DND-41 (cell line): ENCODE measurements around the gene ISG20L2.

Experiments used
- ATAC-seq: fragments of 200-7000 bp; cut with Tn5 transposase; 3 replicates; pipeline ENCODE4 v1.9.1; 2021; ENCODE audit warnings: low read depth; ENCODE audit not compliant: insufficient read depth
- DNase-seq: peaks from one replicate; pipeline ENCODE4 v3.0.0-alpha.2; 2020
- H2AFZ ChIP-seq: 2 replicates; pipeline ENCODE4 v1.6.0; 2012; ENCODE audit warnings: low read depth, low read length
- H3K27ac ChIP-seq: 2 replicates; pipeline ENCODE4 v1.5.1; 2012; ENCODE audit warnings: low read length, inconsistent platforms
- H3K27me3 ChIP-seq: fragments of 200-600 bp; sonication (generic); 2 replicates; pipeline ENCODE4 v1.6.0; 2012; ENCODE audit warnings: low read length, mild to moderate bottlenecking, inconsistent platforms; ENCODE audit not compliant: insufficient read depth, poor library complexity
- H3K36me3 ChIP-seq: 2 replicates; pipeline ENCODE4 v1.5.1; 2012; ENCODE audit warnings: low read length, inconsistent platforms; ENCODE audit not compliant: insufficient read depth
- H3K4me1 ChIP-seq: 2 replicates; pipeline ENCODE4 v1.5.1; 2012; ENCODE audit warnings: mild to moderate bottlenecking, low read length; ENCODE audit not compliant: insufficient read depth
- H3K4me2 ChIP-seq: 2 replicates; pipeline ENCODE4 v1.6.0; 2012; ENCODE audit warnings: mild to moderate bottlenecking, moderate library complexity, low read length, inconsistent platforms; ENCODE audit not compliant: insufficient read depth
- H3K4me3 ChIP-seq, 2 experiments: fragments of 200-600 bp in 1 of 2; shearing (Covaris generic) in 1 of 2; 2 replicates each; pipeline ENCODE4 v1.5.1; 2012 to 2016; ENCODE audit warnings: inconsistent platforms in 2 of 2, low read length in 2 of 2, mild to moderate bottlenecking in 2 of 2, low read depth in 1 of 2, moderate library complexity in 1 of 2
- H3K79me2 ChIP-seq: 2 replicates; pipeline ENCODE4 v1.6.0; 2012; ENCODE audit warnings: low read length, inconsistent platforms; ENCODE audit not compliant: insufficient read depth
- H3K9ac ChIP-seq: 2 replicates; pipeline ENCODE4 v1.6.0; 2012; ENCODE audit warnings: low read depth, mild to moderate bottlenecking, inconsistent platforms, low read length, moderate library complexity
- H3K9me3 ChIP-seq: 2 replicates; pipeline ENCODE4 v1.5.1; 2012; ENCODE audit warnings: low read length, moderate library complexity, mild to moderate bottlenecking, inconsistent platforms; ENCODE audit not compliant: insufficient read depth, severe bottlenecking
- H4K20me1 ChIP-seq: 2 replicates; pipeline ENCODE4 v1.6.0; 2012; ENCODE audit warnings: low read length; ENCODE audit not compliant: insufficient read depth
- EZH2 ChIP-seq: IDR thresholded peaks from 3 replicates; pipeline ENCODE4 v1.6.1; 2012; ENCODE audit warnings: borderline replicate concordance, low read depth, mild to moderate bottlenecking, moderate library complexity, low read length, inconsistent platforms; ENCODE audit not compliant: severe bottlenecking
- TF ChIP-seq, protein P1 (sequence below): IDR thresholded peaks from 2 replicates; pipeline ENCODE4 v1.5.1; 2012; ENCODE audit warnings: borderline replicate concordance, low read length, moderate library complexity, mild to moderate bottlenecking; ENCODE audit not compliant: poor library complexity, severe bottlenecking; ENCODE audit errors: extremely low read depth

The ISG20L2 gene

DNA sequence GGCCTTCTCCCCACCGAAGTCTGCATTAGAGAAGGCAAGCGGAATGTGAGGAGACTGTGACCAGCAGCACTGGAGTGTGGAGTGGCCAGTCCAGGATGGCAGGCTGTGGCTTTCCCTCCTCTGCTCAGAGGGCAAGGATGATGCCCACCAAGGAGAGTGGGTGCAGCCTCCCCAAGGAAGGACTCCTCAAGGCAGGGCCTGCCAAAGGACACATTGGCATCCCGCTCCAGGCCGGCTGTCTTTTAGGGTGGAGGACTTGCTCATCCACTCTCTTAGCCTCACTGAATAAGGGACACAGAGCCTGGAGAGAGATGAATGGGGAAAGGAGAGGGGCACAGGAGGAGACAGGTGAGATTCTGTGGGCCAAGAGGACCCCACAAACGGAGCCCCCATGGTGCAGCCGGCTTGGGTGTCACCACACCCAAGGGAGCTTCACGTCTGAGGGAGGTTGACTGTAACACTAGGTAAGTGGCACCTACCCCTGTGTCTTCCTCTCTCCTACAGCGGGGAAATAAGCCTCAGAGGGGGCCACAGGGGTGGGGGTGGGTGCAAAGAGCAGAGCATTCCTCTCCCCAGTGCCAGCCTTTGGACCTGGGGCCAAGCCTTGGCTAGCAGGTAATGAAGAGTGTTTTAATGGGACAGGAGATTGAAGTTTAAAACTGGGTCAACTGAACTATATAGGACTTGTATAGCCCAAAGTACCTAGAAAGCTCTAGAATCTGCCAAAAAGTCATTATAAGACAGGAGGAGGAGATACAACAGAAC lies 47.2 kb downstream of the ISG20L2 start:
- H2AFZ ChIP-seq, result no peak overlapping the region
- TF ChIP-seq EZH2, result no peak
- TF ChIP-seq, protein P1, sequence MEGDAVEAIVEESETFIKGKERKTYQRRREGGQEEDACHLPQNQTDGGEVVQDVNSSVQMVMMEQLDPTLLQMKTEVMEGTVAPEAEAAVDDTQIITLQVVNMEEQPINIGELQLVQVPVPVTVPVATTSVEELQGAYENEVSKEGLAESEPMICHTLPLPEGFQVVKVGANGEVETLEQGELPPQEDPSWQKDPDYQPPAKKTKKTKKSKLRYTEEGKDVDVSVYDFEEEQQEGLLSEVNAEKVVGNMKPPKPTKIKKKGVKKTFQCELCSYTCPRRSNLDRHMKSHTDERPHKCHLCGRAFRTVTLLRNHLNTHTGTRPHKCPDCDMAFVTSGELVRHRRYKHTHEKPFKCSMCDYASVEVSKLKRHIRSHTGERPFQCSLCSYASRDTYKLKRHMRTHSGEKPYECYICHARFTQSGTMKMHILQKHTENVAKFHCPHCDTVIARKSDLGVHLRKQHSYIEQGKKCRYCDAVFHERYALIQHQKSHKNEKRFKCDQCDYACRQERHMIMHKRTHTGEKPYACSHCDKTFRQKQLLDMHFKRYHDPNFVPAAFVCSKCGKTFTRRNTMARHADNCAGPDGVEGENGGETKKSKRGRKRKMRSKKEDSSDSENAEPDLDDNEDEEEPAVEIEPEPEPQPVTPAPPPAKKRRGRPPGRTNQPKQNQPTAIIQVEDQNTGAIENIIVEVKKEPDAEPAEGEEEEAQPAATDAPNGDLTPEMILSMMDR, result no peak
- no peak overlapping the region for H3K27ac ChIP-seq
- H3K36me3 ChIP-seq, result no peaks in the 10 kb centered on the region
- H3K4me1 ChIP-seq, result 0 out of 2 replicates have a peak, but pooled peaks cover 3% of the 10 kb centered on the region
- peaks cover 60% of the 10 kb centered on the region for H3K27me3 ChIP-seq
- ATAC-seq (no peak), DNase-seq (no peak)
- peaks cover 3% of the 10 kb centered on the region; the same call in 1 of the 2 replicates for H4K20me1 ChIP-seq
- no peaks in the 10 kb centered on the region for H3K9me3 ChIP-seq
- H3K4me3 ChIP-seq, result no peak overlapping the region
- H3K79me2 ChIP-seq, result no peaks in the 10 kb centered on the region
- H3K9ac ChIP-seq, result no peak overlapping the region
- no peak overlapping the region for H3K4me2 ChIP-seq

DNA sequence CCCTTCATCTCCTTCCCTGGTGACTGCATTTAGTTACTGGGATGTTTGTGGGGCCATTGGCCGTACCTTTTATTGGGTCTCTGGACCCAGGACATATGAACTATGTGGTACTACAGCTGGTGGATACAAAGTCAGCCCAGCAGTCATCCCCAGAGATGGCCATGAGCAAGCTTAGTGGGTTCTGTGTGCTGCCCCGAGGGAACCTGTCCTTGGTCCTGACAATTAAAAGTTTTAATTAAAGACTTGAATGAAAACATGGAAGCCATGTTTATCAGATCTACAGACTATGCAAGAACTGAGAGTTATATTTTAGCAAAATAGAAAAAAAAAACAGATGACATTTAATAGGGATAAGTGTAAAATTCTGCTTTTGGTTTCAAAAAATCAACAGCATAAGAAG lies 48.5 kb downstream of the ISG20L2 start:
- no peaks in the 10 kb centered on the region for H3K36me3 ChIP-seq
- H3K9ac ChIP-seq, result no peak overlapping the region
- H3K79me2 ChIP-seq, result no peaks in the 10 kb centered on the region
- no peaks in the 10 kb centered on the region for H3K9me3 ChIP-seq
- peaks cover 60% of the 10 kb centered on the region for H3K27me3 ChIP-seq
- H4K20me1 ChIP-seq, result peaks cover 3% of the 10 kb centered on the region; the same call in 1 of the 2 replicates
- no peak overlapping the region for H3K4me2 ChIP-seq
- DNase-seq (no peak), ATAC-seq (no peak)
- H2AFZ ChIP-seq, result no peak overlapping the region
- no peak overlapping the region for H3K27ac ChIP-seq
- H3K4me1 ChIP-seq, result 0 out of 2 replicates have a peak, but pooled peaks cover 3% of the 10 kb centered on the region
- TF ChIP-seq, protein P1, result no peak
- TF ChIP-seq EZH2, result no peak
- H3K4me3 ChIP-seq, result no peak overlapping the region

DNA sequence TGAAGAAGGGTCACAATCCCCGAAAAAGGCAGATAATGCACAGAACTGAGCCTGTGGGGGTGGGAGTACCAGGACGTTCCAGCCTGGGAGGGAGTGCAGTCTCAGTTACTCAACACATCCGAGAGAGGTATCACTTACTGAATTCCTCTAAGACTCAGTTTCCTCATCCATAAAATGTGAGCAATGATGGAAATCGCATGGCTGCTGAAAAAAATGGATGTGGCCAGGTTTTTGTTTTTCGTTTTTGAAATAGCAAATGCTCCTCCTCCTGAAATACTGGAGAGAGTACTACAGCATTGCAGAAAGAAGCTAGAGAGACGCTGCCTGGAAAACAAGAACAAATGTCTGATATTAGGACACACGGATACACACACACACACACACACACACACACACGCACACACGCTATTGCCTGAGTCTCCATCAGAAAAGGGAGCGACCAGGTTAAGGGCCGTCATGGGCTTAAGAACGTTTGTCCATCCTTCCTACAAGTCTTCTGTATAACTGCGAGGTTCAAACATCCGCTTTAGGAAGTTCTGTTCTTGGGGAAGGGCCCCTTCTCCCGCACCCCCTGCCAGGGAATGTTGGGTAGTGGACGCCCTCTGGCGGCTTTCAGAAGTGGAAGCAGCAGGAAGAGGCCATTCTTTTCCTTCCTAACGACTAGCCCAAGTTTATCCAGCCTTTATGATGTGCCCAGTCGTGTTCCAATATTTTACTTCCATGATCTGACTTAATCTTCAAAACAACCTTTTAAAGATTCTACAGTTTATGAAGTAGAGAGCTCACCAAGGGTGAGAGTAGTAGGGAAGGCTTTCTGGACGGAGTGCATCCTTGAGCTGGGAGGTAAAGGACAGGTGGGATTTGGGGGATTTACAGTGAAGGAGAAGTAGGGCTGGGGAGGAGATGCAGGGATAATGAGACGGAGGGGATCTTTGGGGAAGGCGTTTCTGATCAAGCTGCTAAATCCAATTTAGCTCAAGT lies 50.7 kb downstream of the ISG20L2 start:
- Histone ChIP-seq H3K4me1 (0 out of 2 replicates have a peak, but pooled peaks cover 3% of the 10 kb centered on the region), H3K27ac (no peak overlapping the region), H2AFZ (no peak overlapping the region), H3K9ac (no peak overlapping the region), H3K79me2 (no peaks in the 10 kb centered on the region), H3K4me2 (no peak overlapping the region), H3K27me3 (peaks cover 69% of the 10 kb centered on the region), H4K20me1 (peaks cover 11% of the 10 kb centered on the region), H3K36me3 (no peaks in the 10 kb centered on the region), H3K4me3 (no peak overlapping the region), H3K9me3 (no peaks in the 10 kb centered on the region)
- ATAC-seq (peak; percentile 66), DNase-seq (peak; percentile 41)
- TF ChIP-seq, protein P1, result peak; percentile 75
- no peak for TF ChIP-seq EZH2
